Fibroblast of lung (primary cell): ENCODE measurements around the gene DARS1. TPM values are rescaled to one million over a fixed set of nuclear protein-coding genes. Genes with fewer than 3 reads are reported as not detected.
A peak's percentile ranks its signal among the peaks of the same experiment; 100 is the strongest.

Experiments
- DNase-seq, 2 donors: peaks; one replicate each; pipeline versions ENCODE4 v3.0.0 to v3.0.0-alpha.2; 2010; ENCODE audit warnings: low read depth in 2 of 2
- H2AFZ ChIP-seq: 2 replicates; pipeline ENCODE4 v1.5.1; 2012; ENCODE audit warnings: low read length, control low read depth, inconsistent platforms
- H3K27ac ChIP-seq: 2 replicates; pipeline ENCODE4 v1.5.1; 2011; ENCODE audit warnings: low read length, control low read depth; ENCODE audit not compliant: insufficient read depth
- H3K27me3 ChIP-seq: 2 replicates; pipeline ENCODE4 v1.5.1; 2011; ENCODE audit warnings: mild to moderate bottlenecking, low read length; ENCODE audit not compliant: control insufficient read depth, insufficient read depth
- H3K36me3 ChIP-seq: 2 replicates; pipeline ENCODE4 v1.5.1; 2011; ENCODE audit warnings: low read length; ENCODE audit not compliant: control insufficient read depth, insufficient read depth
- H3K4me1 ChIP-seq: 2 replicates; pipeline ENCODE4 v1.5.1; 2011; ENCODE audit warnings: low read length; ENCODE audit not compliant: control insufficient read depth, insufficient read depth; ENCODE audit errors: extremely low read depth
- H3K4me2 ChIP-seq: 2 replicates; pipeline ENCODE4 v1.5.1; 2011; ENCODE audit warnings: low read length, control low read depth; ENCODE audit not compliant: insufficient read depth; ENCODE audit errors: extremely low read depth
- H3K4me3 ChIP-seq, 4 experiments: fragments of 200-600 bp in 1 of 4; sonication (generic) in 1 of 4; replicated peaks in 1 of 4; 2 replicates each; pipeline ENCODE4 v1.5.1; 2011 to 2016; ENCODE audit warnings: low read length in 4 of 4, low read depth in 3 of 4, mild to moderate bottlenecking in 3 of 4, control low read depth in 2 of 4, inconsistent platforms in 1 of 4, mixed read lengths in 1 of 4; ENCODE audit not compliant: insufficient read depth in 1 of 4; ENCODE audit errors: control extremely low read depth in 1 of 4
- H3K79me2 ChIP-seq: 2 replicates; pipeline ENCODE4 v1.5.1; 2012; ENCODE audit warnings: mild to moderate bottlenecking, low read length, inconsistent platforms; ENCODE audit not compliant: control insufficient read depth, insufficient read depth
- H3K9ac ChIP-seq: 2 replicates; pipeline ENCODE4 v1.5.1; 2011; ENCODE audit warnings: mild to moderate bottlenecking, low read length, control low read depth; ENCODE audit not compliant: insufficient read depth
- H3K9me3 ChIP-seq: 2 replicates; pipeline ENCODE4 v1.5.1; 2012; ENCODE audit warnings: low read depth, low read length; ENCODE audit not compliant: control insufficient read depth, insufficient read depth
- H4K20me1 ChIP-seq: 2 replicates; pipeline ENCODE4 v1.5.1; 2011; ENCODE audit warnings: low read length; ENCODE audit not compliant: control insufficient read depth, insufficient read depth; ENCODE audit errors: extremely low read depth
- CTCF ChIP-seq, 2 donors: IDR thresholded peaks in 1 of 2; conservative IDR thresholded peaks in 1 of 2; 1 replicate in 1 of 2; 2 replicates in 1 of 2; pipeline ENCODE4 v1.5.1; 2011 to 2012; ENCODE audit warnings: low read length in 2 of 2, control low read depth in 1 of 2, inconsistent platforms in 1 of 2, low read depth in 1 of 2, mild to moderate bottlenecking in 1 of 2
- EZH2 ChIP-seq: IDR thresholded peaks from 2 replicates; pipeline ENCODE4 v1.5.1; 2012; ENCODE audit warnings: low read length, control low read depth, mild to moderate bottlenecking; ENCODE audit errors: missing control alignments
- polyA plus RNA-seq, 2 donors: library from polyadenylated mRNA; depleted of rRNA in 1 of 2; stranded (reverse) in 1 of 2; unstranded in 1 of 2; fragments of >200 nt; gene quantifications; 2 replicates each; pipeline ENCODE4 v1.2.1, GENCODE V29; 2011 to 2012; ENCODE audit warnings: missing spikeins in 1 of 2
- total RNA-seq: library from RNA; depleted of rRNA; stranded (reverse); fragments of >200 nt; gene quantifications from 2 replicates; pipeline ENCODE4 v1.2.1, GENCODE V29; 2014

The DARS1 gene
- total and polyA plus RNA-seq, 2 donors (not counting 1 experiment from before 2014, with no cell fraction given), result 75.5 to 110 TPM

GRCh38 chr2:135980434-135981079 is 4.9 kb downstream of the DARS1 start:
- DNase-seq, result no peak
- Histone ChIP-seq H3K79me2 (peaks cover 17% of the 10 kb centered on the region), H4K20me1 (no peaks in the 10 kb centered on the region), H3K4me1 (no peaks in the 10 kb centered on the region), H3K27me3 (no peaks in the 10 kb centered on the region), H2AFZ (no peak overlapping the region), H3K27ac (no peak overlapping the region), H3K4me2 (peak overlapping the region; percentile 15), H3K9ac (no peak overlapping the region), H3K36me3 (peaks cover 5% of the 10 kb centered on the region), H3K4me3 (no peak overlapping the region), H3K9me3 (no peaks in the 10 kb centered on the region)
- TF ChIP-seq EZH2, result no peak
- no peak for TF ChIP-seq CTCF (conservative IDR thresholded peaks at IDR 0.05 in 1 of 2, IDR thresholded peaks at IDR 0.05 in 1 of 2; ENCODE audit: low read depth in 1 of 2, low read length in 2 of 2)

- Histone ChIP-seq H3K4me1 (no peaks in the 10 kb centered on the region), H2AFZ (no peak overlapping the region), H3K4me3 (no peak overlapping the region), H3K27me3 (no peaks in the 10 kb centered on the region), H3K9me3 (no peaks in the 10 kb centered on the region), H4K20me1 (no peaks in the 10 kb centered on the region), H3K9ac (no peak overlapping the region), H3K79me2 (peaks cover 4% of the 10 kb centered on the region), H3K27ac (no peak overlapping the region), H3K4me2 (no peak overlapping the region), H3K36me3 (peaks cover 5% of the 10 kb centered on the region)
- no peak for DNase-seq
- TF ChIP-seq EZH2 (no peak), CTCF (conservative IDR thresholded peaks at IDR 0.05 in 1 of 2, IDR thresholded peaks at IDR 0.05 in 1 of 2; ENCODE audit: low read depth in 1 of 2, low read length in 2 of 2) (no peak)
These were observed 9.7 kb downstream of the DARS1 start for GRCh38 chr2:135975702-135976101.

GRCh38 chr2:135974036-135974435 is 11.4 kb downstream of the DARS1 start:
- Histone ChIP-seq H2AFZ (no peak overlapping the region), H3K4me2 (no peak overlapping the region), H3K79me2 (no peaks in the 10 kb centered on the region), H3K27me3 (no peaks in the 10 kb centered on the region), H4K20me1 (no peaks in the 10 kb centered on the region), H3K4me1 (no peaks in the 10 kb centered on the region), H3K9ac (no peak overlapping the region), H3K4me3 (no peak overlapping the region), H3K9me3 (no peaks in the 10 kb centered on the region), H3K36me3 (peaks cover 2% of the 10 kb centered on the region), H3K27ac (no peak overlapping the region)
- no peak for DNase-seq
- TF ChIP-seq EZH2 (no peak), CTCF (conservative IDR thresholded peaks at IDR 0.05 in 1 of 2, IDR thresholded peaks at IDR 0.05 in 1 of 2; ENCODE audit: low read depth in 1 of 2, low read length in 2 of 2) (no peak)
